Chondrocyte (in vitro differentiated cells): Measurements from ENCODE around the gene MGAT3. TPM values are rescaled to one million over a fixed set of nuclear protein-coding genes. Genes with fewer than 3 reads are reported as not detected.

ENCODE experiments used
- DNase-seq: peaks from one replicate; pipeline ENCODE4 v3.0.0; 2021; ENCODE audit warnings: mixed read lengths, low spot score
- H3K27ac Mint-ChIP-seq: one replicate; pipeline ENCODE4 v1.8.0; 2021; ENCODE audit warnings: mild to moderate bottlenecking, moderate library complexity, mixed read lengths; ENCODE audit not compliant: unreplicated experiment
- H3K27me3 Mint-ChIP-seq: 2 replicates; pipeline ENCODE4 v1.8.0; 2021; ENCODE audit warnings: low read depth, mixed read lengths
- H3K36me3 Mint-ChIP-seq: 2 replicates; pipeline ENCODE4 v1.8.0; 2021; ENCODE audit warnings: low read depth, mixed read lengths
- H3K4me1 Mint-ChIP-seq: 2 replicates; pipeline ENCODE4 v1.8.0; 2021; ENCODE audit warnings: low read depth, mild to moderate bottlenecking, mixed read lengths
- H3K4me3 Mint-ChIP-seq: one replicate; pipeline ENCODE4 v1.8.0; 2021; ENCODE audit warnings: mild to moderate bottlenecking, moderate library complexity, mixed read lengths; ENCODE audit not compliant: unreplicated experiment
- H3K9me3 Mint-ChIP-seq: 2 replicates; pipeline ENCODE4 v1.8.0; 2021; ENCODE audit warnings: low read depth, mixed read lengths
- CTCF ChIP-seq: fragments of 200-600 bp; sonication (generic); IDR thresholded peaks from 2 replicates; pipeline ENCODE4 v1.5.0; 2021; ENCODE audit warnings: antibody characterized with exemption, mild to moderate bottlenecking, moderate library complexity
- total RNA-seq: library from RNA; stranded (reverse); gene quantifications from 3 replicates; pipeline ENCODE4 v1.2.1, GENCODE V29; 2021

Gene MGAT3
- total RNA-seq, 1 donor from 2014 or later = 6.1 TPM

- Mint-ChIP-seq H3K27me3 (no peaks in the 10 kb centered on the region), H3K36me3 (no peaks in the 10 kb centered on the region), H3K9me3 (no peaks in the 10 kb centered on the region), H3K4me3 (no peak overlapping the region), H3K4me1 (no peaks in the 10 kb centered on the region), H3K27ac (no peak overlapping the region)
- no peak for DNase-seq
- no peak for TF ChIP-seq CTCF
These were observed 11.1 kb upstream of the MGAT3 start for GRCh38 chr22:39445678-39446077.

GRCh38 chr22:39446239-39446721 is 10.5 kb upstream of the MGAT3 start:
- H3K27me3 Mint-ChIP-seq = no peaks in the 10 kb centered on the region
- DNase-seq = no peak
- H3K36me3 Mint-ChIP-seq = no peaks in the 10 kb centered on the region
- TF ChIP-seq CTCF = no peak
- H3K4me3 Mint-ChIP-seq = no peak overlapping the region
- H3K27ac Mint-ChIP-seq = no peak overlapping the region
- no peaks in the 10 kb centered on the region for H3K4me1 Mint-ChIP-seq
- no peaks in the 10 kb centered on the region for H3K9me3 Mint-ChIP-seq

GRCh38 chr22:39448205-39449054 is 8.4 kb upstream of the MGAT3 start:
- H3K27ac Mint-ChIP-seq = no peak overlapping the region
- peaks cover 2% of the 10 kb centered on the region for H3K4me1 Mint-ChIP-seq
- no peaks in the 10 kb centered on the region for H3K9me3 Mint-ChIP-seq
- H3K27me3 Mint-ChIP-seq = no peaks in the 10 kb centered on the region
- H3K36me3 Mint-ChIP-seq = no peaks in the 10 kb centered on the region
- no peak overlapping the region for H3K4me3 Mint-ChIP-seq
- no peak for DNase-seq
- TF ChIP-seq CTCF = no peak

- no peak overlapping the region for H3K4me3 Mint-ChIP-seq
- peaks cover 11% of the 10 kb centered on the region for H3K4me1 Mint-ChIP-seq
- no peaks in the 10 kb centered on the region for H3K9me3 Mint-ChIP-seq
These were observed 7.1 kb upstream of the MGAT3 start for GRCh38 chr22:39449708-39450107.

More at GRCh38 chr22:39449708-39450107, 7.1 kb upstream of the MGAT3 start:
- DNase-seq = no peak
- Mint-ChIP-seq H3K36me3 (no peaks in the 10 kb centered on the region), H3K27ac (no peak overlapping the region), H3K27me3 (no peaks in the 10 kb centered on the region)
- TF ChIP-seq CTCF = no peak
